ENCODE results near the gene PATE4.

Gene PATE4

DNA sequence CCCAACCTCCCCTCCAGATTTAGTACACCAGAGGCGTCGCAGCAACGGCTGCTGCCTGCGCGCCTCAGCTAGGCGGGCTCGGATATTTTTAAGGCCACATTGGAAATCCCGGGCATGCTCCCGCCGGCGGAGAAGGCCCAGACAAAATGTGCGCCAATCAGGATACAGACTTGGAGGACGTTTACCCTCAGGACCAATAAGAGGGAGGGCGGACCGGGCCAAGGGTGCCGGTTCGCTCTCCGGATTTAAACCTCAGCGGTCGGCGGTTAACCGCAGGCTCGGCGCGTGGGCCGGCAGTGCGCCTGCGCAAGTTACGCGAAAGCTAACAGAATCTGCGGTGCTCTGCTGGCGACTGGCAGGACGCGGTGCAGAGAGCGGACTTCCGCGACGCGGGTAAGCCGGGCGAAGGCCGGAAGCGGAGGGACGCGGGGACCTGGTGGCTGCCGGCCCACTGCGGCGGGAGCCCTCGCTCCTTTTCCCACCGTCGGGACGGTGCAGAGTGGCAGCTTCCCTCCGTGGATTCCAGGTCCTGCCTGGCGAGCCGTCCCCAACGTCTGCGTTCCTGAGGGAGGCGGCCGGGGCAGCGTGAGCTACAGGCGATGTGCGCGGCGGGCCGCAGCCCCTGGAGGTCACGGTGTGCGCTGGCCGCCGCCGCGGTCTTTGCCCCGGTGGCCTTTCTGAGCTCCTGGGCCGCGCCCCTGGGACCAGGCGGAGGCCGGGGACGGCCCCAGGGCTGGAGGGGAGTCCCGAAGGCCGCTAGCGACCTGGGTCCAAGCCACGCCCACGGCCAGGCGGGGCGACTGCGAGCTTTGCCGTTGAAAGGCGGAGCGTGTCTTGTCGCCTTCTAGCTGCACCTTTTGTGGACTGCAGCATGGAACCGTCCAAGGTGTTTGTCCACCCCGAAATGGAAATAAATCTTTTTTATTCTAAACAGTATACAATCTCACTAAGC, 54.5 kb downstream of the PATE4 start, which contains the start of gene HYLS1:
TSS of gene HYLS1 (plus strand) at position 296 of the 952 bp plus-strand sequence. CDS start 11,701 bp downstream, outside the sequence.
- TF ChIP-seq, protein P1, sequence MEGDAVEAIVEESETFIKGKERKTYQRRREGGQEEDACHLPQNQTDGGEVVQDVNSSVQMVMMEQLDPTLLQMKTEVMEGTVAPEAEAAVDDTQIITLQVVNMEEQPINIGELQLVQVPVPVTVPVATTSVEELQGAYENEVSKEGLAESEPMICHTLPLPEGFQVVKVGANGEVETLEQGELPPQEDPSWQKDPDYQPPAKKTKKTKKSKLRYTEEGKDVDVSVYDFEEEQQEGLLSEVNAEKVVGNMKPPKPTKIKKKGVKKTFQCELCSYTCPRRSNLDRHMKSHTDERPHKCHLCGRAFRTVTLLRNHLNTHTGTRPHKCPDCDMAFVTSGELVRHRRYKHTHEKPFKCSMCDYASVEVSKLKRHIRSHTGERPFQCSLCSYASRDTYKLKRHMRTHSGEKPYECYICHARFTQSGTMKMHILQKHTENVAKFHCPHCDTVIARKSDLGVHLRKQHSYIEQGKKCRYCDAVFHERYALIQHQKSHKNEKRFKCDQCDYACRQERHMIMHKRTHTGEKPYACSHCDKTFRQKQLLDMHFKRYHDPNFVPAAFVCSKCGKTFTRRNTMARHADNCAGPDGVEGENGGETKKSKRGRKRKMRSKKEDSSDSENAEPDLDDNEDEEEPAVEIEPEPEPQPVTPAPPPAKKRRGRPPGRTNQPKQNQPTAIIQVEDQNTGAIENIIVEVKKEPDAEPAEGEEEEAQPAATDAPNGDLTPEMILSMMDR (IDR thresholded peaks at IDR 0.05; ENCODE audit: low read depth, low read length) = peak; percentile 20
- peak; percentile 90 for DNase-seq (ENCODE audit: extremely low read depth, low read depth)
